Kidney tubule cell (primary cell): ENCODE measurements around the gene IFI16.
A peak's percentile ranks its signal among the peaks of the same experiment; 100 is the strongest.
"Not testable (repeated sequence)": the region's sequence is repeated elsewhere in the genome, so short reads cannot be mapped to it uniquely, and the experiment has no call there.

Experiments used
- DNase-seq: peaks from one replicate; pipeline ENCODE4 v3.0.0-alpha.2; 2018; ENCODE audit warnings: low spot score

Gene IFI16

DNA sequence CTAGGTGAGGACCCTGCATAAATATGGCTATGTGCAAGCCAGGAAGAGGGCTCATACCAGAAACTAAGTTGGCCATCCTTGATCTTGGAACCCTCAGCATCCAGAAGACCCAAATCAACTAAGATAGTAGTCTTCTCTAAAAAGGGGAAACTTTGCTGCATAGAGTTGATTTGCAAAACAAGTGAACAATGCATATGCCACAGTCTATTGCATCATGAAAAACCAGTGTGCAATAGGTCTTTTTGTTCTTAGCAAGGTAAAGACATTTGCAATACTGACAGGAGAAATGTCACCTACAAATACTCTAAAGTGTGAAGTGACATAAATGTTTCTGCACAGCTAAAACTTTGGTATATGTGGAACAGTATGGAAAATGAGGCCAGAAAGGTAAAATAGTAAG lies 2.0 kb upstream of the IFI16 start:
- no peak for DNase-seq

DNA sequence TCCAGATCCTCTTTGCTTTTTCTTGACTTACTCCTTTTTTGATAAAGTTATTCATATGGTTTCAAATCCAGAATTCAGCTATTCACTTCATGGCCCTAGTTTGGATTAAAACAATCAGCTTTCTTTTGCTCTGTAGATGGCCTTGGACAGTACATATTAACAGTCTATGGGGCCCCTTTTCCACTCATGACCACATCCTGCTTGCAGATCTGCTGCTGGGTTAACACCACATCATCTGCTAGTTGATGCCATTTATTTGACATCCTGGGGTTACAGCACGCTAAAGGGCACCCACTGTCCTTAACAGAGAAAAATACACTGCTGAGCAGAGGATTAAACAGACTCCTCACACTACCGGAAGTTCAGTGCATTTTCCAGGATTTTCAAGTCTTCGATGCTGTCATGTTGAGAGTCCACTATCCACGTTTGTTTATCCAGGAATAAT lies 941 bp upstream of the IFI16 start:
- DNase-seq: no peak

DNA sequence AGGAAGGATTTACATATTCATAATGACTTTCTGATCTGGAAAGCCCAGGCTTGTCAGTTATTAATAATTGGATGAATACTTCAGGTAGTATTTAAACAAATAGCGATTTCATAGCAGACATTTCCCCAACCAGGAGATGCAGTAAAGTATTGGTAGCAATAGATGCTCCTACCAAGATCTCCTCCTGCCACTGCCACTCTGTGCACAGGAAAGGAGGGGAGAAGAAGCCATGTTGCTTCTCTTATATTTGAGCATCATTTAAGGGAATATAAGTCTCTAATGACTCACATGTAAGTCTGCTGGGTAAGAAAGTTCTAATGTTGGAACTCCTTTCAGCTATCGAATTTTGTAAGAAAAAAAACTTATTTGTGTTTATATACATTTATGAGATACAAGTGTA lies 420 bp upstream of the IFI16 start:
- no peak for DNase-seq

DNA sequence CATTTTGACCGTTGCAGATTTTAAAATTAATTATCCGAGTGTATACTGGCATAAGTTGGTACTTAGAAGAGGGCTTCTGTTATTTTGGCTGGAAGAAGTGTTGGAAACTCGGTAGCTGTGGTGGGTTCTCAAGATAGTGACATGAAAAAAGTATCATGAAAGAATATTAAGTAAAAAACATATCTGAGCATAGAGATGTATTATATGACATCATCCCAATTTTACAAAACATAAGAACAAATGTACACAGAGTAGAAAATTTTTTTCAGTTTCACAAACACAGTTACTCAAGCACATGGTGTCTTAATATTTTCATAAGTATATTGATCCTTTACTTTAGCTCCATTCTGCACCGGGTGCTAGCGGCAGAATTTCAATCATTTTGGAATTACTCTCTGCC lies 684 bp downstream of the IFI16 start:
- no peak for DNase-seq

DNA sequence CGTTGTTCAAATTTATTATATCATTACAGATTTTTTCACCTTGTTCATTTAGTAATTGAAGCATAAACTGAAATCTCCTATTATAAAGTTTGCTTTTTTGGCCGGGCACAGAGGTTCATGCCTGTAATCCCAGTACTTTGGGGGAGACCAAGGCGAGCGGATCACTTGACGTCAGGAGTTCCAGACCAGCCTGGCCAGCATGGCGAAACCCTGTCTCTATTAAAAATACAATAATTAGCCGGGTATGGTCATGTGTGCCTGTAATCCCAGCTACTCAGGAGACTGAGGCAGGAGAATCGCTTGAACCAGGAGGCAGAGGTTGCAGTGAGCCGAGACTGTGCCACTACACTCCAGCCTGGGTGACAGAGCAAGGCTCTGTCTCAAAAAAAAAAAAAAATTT lies 1.3 kb downstream of the IFI16 start:
- DNase-seq: not testable (repeated sequence)

DNA sequence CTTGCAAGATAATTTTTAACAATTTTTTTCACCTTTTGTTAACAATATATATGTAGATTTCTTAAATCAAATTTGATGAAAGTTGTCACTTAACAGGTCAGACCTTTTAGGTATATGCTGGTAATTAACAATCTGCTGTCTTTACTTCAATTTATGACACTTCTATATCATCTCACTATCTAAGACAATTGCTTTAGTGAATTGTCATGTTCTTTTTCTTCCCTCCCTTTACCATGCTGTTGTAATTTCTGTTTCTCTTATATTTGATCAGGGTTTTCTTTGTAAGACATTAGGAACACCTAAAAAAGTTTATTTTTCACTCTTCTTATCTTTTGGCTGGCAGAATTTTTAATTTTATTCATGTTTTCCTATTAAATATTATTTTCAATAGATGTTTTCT lies 2.0 kb downstream of the IFI16 start:
- no peak for DNase-seq

DNA sequence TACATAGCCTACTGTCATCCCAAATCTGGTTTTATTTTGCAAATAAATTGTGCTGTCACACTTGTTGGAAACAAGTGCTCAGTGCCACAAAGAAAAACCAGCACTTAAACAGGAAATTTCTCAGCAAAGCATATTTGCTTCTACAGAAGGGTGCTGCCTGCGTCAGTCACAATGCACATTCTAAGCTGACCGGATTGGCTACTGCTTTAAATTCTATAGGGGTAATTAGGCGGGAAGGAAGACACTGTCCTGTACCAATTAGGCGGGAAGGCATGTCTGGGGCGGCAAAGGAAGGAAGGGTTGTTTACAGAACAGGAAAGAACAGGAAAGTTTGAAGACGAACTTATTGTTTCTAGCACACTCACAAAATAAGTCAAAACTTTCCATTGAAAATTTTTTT lies 2.8 kb downstream of the IFI16 start:
- no peak for DNase-seq

DNA sequence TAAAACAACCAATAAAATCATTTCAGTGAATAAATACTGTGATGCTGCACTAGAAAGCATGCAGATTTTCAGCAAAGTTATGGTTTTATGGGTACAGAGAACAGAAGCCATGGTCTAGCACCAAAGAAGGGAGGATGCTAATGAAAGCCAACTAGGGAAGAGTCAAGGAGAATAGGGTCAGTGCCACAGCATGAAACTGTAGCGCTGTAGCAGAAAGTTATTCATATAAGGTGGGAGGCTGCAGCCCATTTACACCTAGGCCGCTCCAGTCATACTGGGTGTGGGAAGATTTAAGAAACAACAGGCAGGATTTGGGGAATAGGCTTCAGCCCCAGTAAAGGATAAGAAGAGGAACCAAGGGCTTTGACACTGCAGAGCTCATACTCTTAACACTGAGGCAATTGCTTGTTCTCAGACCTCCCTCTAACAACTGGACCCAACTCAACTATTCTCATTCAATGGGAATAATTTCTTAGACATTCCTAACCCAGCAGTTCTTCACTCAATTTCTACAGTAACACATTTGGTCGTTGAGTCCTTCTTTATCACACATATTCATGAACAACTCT lies 4.4 kb downstream of the IFI16 start:
- no peak for DNase-seq

DNA sequence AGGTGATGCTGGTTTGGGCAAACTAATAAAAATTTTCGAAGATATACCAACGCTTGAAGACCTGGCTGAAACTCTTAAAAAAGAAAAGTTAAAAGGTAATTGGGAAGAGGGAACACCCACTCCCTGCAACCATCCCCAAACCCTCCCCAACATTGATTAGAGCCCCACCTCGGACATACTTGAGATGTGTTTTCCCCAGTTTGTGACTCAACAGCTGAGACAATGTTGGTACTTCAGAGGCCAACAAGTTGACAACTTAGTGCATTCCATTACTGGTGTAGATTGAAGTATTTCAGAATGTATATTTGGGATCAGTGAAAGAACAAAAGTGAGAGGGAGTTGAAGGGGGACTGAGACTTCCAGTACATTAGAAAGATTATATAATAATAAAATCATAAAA lies 5.1 kb downstream of the IFI16 start:
- no peak for DNase-seq

DNA sequence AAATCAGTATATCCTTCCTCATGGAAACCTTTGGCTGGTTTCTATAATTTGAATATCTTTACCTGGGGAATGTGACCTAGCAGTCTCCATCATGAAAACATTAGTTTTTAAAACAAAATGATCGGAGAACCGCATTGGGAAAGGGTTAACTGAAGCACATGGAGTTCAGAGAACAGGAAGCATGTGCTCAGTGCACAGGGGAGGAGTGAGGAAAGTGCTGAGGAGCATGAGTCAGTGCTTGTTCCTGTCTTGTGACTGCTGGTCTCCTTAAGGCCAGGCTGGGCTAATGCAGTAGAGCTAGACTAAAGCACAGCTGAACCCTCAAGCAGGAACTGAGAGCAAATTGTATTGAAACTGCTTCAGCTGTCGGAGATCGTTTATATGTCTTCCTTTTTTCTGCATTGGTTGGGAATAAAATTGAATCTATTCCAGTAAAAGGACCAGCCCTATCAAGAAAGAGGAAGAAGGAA lies 5.8 kb downstream of the IFI16 start:
- peak; percentile 90 for DNase-seq

DNA sequence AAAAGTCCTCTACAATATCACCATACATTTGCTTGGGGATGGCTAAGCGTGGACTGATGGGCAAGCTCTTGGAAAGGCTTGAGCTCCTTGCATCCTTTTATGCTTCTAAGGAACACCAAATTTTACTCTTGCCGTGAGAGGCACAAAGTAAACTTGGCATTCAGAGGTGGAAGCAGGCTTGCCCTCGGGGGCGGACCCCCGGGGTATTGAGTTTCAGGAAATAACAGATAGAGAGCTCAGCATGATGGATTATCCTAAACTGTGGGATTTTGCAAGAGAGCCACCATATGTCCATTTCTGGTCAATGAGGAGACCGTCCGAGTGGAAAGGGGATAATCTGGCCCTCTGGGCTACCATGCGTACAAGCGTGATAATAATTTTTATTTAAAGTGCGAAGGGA lies 14.0 kb downstream of the IFI16 start:
- no peak for DNase-seq

DNA sequence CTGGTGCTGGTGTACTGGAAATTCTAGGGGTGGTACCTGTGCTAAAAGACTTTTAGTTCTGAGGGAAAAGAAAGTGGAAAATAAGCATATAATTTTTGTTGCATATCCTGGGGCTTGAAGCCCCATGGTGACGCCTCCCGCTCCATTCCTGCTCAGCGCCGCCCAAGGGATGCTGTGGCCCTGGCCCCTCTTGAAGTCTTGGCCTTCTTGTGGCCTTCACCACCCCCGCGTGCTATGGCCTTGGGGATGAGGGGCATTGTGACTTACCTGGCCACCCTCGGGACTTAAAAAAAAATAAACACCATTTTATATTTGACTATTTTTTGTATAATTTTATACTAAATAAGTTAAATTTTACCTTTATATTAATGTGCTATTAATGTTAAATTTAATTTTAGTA lies 15.3 kb downstream of the IFI16 start:
- DNase-seq: no peak

DNA sequence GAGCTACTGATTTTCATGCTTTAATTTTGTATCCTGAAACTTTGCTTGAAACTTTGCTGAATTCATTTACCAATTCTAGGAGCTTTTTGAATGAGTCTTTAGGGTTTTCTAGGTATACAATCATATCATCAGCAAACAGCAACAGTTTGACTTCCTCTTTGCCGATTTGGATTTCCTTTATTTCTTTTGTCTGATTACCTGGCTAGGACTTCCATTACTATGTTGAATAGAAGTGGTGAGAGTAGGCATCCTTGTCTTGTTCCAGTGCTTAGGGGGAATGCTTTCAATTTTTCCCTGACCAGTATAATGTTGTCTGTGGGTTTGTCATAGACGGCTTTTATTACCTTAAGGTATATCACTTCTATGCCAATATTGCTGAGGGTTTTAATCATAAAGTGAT lies 17.1 kb downstream of the IFI16 start:
- not testable (repeated sequence) for DNase-seq

DNA sequence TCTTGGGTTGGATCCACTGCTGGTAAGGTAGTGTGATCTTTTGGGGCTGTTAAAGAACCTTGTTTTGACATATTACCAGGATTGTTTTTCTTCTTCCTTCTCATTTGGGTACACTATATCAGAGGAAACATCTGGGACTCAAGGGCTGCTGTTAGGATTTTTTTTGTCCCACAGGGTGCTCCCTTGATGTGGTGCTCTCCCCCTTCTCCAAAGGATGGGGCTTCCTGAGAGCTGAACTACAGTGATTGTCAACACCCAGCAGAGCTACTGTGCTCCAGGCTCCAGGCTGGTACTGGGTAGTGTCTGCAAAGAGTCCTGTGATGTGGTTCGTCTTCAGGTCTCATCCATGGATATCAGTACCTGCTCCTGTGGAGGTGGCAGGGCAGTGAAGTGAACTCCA lies 20.6 kb downstream of the IFI16 start:
- no peak for DNase-seq

DNA sequence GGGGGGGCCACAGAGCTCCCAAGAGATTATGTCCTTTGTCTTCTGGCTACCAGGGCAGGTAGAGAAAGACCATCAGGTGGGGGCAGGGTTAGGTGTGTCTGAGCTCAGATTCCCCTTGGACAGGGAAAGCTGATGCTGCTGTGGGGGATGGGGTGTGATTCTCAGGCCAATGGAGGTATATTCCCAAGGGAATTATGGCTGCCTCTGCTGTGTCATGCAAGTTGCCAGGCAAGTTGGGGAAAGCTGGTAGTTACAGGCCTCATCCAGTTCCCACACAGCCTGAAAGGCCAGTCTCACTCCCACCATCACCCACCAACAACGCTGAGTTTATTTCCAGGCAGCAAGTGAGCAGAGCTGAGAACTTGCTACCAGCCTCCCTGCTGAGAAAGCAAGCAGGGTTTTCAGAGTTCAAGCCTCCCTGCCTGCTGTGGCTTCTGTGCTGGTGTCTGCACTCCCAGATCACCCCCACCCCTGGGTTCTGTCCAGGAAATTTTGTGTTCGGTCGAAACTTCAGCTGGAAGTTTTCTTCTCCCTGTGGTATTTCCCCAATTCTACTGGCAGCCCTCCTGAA lies 21.3 kb downstream of the IFI16 start:
- no peak for DNase-seq

DNA sequence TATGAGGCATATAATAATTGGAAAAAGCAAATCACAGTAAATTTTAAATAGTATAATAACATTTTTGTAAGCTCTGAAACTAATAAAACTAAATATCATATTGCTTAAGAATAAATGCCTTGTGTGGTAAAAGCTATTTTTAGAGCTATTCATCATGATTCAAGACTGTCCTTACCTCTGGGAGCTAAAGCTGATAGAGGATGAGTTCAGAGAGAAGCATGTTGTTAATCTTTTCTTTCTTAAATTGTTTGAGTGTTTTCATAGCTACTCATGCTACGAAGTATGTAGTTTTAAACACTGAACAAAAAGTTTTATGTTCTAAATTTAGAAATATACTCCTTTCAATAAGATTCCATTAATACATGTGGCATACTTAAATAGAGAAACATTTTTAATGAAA lies 30.5 kb downstream of the IFI16 start:
- peak; percentile 8 for DNase-seq

DNA sequence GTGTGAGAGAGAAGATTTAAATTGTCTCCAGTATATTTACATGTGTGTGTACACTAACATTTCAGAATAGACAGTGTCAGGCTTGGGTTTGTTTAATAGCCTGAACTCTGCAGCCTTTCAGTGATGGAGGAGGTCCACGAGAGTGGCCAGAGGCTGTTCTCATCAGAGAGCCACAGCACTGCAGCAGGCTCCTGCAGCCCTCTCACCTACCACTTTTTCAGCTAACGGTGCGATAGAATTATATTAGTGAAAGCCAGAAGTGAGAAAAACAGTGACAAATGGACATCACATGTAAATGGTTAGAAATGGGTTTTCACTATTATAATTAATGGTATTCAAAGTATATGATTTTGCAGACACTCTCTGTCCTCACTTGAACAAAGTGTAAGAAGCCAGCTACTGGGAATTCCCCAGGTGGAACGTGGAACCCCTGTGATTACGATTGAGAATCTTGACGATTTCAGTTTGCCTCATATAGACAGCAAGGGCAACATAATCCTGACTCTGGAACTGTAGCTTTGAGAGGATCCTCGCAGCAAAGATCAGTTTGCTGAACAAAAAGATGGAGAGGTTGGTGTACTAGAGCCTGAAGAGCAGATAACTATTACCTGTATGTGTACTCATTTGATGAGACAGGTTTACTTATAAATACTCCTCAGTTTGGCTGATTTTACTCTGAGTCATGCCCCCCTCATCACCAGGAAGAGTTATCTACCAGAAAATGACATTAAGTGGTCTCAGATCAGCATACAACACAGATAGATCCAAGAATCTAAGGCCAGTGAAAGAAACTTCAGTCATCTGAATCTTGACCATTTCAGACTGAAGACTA lies 31.4 kb downstream of the IFI16 start:
- DNase-seq: no peak

DNA sequence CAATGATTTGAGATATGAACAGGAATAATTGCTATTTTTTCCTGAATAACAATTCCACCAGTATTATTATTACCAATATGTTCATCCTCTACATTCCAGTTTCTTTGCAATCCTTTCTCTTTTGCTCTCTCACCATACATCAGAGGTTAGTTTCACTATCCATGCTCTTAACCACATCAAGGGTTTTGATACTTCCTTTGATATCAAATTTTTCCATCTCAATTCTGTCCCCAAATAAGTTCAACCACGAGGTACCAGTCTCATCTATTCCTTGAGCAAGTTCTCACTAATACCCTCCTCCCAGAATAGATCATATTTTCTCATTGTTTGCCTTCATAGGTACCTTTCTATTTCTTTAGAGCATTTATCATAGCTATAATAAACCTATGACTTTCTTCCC lies 36.8 kb downstream of the IFI16 start:
- DNase-seq: not testable (repeated sequence)

DNA sequence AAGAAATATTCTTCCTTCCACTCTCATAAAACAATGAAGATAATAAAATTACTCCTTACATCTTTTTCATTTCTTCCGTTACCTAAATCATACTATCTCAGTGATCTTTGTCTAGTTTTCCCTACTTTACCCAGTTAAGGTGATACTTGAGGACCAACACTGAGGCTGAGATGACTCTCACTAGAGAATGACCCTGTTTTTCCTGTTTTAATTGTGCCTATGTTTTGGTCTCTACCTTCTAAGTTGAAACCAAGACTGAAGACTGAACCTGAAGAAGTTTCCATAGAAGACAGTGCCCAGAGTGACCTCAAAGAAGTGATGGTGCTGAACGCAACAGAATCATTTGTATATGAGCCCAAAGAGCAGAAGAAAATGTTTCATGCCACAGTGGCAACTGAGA lies 41.7 kb downstream of the IFI16 start:
- no peak for DNase-seq

DNA sequence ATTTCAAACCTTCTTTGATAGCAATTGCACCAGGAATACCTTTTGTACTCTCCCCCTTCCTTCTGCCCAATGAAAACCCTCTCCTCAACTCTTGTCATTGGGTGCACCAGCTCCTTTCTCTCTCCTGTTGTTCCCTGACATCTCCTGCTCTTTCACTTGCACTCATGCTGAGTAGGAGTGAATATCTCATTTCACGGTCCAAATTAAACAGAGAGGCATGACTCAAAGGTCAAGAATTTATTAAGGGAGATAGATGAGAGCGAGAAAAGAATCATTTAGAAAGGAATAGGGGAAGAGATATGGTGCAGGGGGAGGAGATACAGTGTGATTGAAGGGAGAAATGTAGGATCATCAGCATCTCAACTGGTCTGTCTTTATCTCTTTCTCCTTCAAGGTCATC lies 44.7 kb downstream of the IFI16 start:
- peak; percentile 33 for DNase-seq

DNA sequence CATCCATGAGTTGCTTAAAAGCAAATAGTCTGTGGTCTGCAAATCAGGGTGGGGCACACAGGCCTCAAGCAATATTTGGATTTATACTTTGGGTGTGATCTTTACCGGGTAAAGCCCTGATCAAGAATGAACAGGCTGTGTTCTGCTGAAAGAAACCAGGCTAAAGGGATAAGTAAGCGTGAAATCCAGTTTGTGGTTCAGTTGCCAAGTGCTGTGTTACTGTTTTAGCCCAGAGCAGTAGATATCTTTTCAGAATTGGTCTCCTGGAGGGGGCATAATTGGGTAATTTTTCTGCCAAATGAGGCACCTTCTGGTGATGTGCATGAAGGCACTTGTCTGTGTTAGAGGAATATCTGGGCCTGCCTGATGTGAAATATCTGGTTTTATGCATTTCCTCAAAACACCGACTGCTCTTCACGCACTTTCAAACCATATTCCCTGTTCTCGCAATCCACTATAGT lies 45.5 kb downstream of the IFI16 start:
- no peak for DNase-seq

DNA sequence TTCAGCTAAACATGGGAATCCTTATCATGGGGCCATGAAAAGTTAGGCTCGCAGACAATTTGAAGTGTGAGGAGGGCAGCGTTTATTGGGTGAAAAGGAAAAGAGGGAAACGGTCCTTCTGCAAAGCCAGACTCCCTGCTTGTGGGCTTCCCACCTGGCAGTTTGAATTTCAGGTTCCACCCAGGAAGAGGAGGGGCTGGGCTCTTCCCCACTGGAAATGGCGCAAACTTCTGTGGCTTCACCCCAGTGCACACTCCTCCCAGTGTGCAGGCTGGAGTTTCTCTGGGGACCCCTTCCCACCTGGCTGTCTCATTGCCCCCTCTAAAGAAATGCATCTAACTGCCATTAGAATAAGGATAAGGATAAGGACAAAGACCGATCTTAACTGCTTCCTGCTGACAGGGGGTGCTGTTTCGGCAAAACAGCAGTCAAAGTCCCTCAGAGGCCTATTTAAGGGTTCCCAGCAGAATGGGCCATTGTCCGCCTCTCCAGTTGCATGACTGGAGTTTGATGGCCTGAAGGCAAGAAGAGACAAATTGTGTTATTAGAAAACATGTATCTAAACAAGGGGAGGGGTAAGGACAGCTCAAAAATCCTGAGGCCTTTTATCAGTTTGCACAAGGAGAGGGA lies 46.5 kb downstream of the IFI16 start:
- no peak for DNase-seq

DNA sequence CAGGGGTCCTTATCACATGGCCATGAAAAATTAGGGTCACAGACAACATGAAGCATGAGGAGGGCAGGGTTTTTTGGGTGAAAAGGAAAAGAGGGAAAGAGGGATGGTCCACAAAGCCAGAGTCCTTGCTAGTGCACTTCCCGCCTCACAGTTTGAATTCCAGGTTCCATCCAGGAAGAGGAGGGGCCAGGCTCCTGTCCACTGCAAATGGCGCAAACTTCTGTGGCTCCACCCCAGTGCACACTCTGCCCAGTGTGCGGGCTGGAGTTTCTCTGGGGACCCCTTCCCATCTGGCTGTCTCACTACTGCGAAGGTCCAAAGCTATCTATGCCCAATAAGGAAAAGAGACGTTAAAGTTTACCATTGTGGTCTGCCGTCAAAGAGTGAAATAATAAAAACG lies 49.0 kb downstream of the IFI16 start:
- DNase-seq: no peak
